ENCODE measurements around the gene DZIP3.
"Not testable (repeated sequence)": the region's sequence is repeated elsewhere in the genome, so short reads cannot be mapped to it uniquely, and the experiment has no call there.

Gene DZIP3

DNA sequence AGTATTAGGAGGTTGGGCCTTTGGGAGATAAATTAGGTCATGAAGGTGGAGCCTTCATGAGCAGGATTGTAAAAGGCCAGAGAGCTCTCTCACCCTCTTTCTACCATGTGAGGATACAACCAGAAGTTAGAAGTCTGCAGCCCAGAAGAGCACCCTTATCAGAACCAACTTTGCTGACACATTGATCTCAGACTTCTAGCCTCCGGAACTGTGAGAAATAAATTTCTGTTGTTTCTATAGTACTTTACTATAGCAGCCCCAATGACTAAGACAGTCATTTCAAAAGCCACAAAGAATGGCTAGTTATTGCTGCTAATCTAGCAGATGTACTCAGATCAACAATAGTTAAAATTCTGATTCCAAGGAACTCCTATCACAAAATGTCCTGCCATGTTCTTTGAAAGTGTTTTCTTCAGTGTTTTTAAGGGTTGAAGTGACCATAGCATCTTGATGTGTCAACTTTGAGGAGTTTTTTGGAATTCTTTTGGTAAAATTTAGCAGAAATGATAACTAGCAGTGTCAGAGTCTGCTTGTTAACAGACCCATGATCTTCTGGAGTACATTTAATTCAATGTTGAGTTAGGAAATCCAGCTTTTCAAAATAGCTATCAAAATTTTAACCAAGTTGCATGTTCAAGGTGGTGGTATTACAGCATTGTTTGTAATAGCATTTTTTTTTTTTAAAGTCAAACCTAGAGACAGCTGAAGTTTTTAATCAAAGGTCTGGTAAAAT lies 10.3 kb downstream of the DZIP3 start:
- no peak for DNase-seq

DNA sequence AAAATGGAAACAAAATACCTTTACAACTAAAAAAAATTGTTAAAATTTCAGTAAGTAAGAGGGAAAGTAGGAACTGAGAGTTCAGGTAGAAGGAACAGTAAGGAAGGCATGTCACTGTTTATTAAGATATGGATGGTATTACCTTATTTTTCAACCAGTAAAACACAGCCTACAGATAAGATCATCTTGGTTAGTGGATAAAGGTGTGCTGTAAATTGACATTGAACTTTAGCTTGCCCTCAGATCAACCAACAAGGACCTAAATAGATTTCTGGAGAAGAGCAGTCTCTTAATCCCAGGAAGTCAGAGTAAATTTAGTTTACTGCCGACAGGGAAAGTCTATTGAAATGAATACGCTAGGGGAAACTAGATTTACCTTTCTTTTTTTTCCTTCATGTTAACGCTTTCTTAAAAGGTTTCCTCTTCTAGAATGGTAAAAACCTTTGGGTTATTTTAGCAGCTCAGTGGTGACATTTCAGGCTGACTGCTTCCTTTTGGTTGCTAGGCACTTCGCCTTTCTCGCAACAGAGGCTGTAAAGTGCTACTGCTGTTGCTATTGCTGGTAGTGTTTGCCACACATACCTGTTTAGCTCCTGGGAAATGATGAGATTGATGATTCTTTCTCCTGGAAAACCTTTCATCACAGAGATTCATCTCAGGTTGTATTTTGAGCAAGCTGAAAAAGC lies 12.9 kb downstream of the DZIP3 start:
- DNase-seq, result no peak

DNA sequence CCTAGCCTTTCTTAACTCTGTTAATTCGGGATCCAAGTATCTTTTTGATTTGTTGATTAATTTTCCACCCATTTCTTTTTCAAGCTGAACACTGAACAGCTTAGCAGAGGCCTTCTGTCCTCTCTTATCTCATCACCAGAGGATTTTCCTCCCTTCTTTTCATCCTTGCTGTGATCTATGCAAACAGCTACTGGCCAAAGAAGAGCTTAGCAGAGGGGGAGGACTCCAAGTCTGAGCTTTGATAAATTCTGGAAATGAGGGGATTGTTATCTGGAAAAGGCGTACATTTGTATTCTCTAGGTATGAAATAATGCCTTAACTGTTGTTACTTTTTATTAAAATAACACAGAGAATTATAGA lies 13.4 kb downstream of the DZIP3 start:
- DNase-seq, result no peak

DNA sequence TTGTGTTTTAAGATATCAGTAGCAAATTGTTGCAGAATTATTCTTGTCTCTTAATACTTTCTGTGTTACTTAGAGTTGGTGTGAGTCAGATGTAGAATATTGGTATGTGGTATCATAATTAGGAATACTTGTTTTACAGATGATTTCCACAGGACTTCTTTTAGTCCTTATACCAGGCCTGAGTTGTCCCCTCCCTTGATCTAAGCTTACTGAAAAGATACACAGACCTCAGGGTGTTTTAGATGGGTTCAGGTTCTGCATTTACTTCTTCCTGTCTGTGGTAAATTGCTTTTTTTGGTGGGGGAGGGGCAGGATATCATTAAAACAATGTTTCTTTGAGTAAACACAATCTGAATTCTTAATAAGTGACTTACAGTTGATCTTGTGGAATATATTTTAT lies 14.2 kb downstream of the DZIP3 start:
- DNase-seq, result no peak

DNA sequence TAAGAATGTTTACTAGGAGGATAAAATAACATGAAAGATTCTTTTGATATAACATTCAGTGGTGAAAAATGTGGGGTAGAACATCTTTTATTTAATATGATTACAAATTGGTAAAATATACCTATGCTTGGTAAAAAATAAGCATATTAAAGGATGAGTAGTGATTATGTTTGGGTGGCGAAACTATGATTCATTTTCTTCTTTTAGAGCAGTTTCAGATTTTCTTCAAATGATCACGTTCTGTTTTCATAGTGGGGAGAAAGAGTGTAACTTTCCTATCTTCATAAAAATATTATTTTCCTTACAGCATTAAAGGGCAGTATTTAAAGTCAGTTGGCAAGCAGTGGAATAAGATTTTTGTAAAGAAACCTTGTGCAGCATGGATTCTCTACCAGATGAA lies 15.5 kb downstream of the DZIP3 start:
- no peak for DNase-seq

DNA sequence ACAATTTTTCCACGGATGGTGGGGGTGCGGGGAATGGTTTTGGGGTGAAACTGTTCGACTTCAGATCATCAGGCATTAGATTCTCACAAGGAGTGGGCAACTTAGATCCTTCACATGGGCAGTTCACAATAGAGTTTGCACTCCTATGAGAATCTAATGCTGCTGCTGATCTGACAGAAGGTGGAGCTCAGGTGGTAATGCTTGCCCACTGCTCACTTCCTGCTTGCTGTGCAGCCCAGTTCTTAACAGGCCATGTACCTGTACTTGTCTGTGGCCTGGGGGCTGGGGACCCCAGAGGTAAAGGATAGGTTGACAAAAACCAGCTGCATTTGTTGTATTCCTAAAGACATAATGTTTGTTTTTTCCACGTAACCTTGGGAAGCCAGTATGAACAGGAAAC lies 16.0 kb downstream of the DZIP3 start:
- DNase-seq, result no peak

DNA sequence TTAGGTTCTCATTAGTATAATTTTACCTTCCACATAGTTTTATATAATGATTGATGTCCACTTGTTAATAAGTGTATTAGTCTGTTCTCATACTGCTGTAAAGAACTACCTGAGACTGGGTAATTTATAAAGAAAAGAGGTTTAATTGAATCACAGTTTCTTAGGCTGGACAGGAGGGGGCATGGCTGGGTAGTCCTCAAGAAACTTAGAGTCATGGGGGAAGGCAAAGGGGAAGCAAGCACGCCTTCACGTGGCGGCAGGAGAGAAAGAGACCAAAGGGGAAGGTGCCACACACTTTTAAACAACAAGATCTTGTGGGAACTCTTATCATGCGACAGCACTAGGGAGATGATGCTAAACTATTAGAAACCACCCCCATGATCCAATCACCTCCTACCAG lies 19.2 kb downstream of the DZIP3 start:
- no peak for DNase-seq

- DNase-seq, result no peak
These were observed 21.1 kb downstream of the DZIP3 start for GRCh38 chr3:108610651-108611050.

GRCh38 chr3:108616090-108616489 lies 26.6 kb downstream of the DZIP3 start:
- not testable (repeated sequence) for DNase-seq

- no peak for DNase-seq
These were observed 30.7 kb downstream of the DZIP3 start for GRCh38 chr3:108620250-108620649.

GRCh38 chr3:108623504-108623903 lies 34.0 kb downstream of the DZIP3 start:
- DNase-seq, result no peak

- no peak for DNase-seq
These were observed 40.5 kb downstream of the DZIP3 start for GRCh38 chr3:108629974-108630373.

- DNase-seq, result no peak
These were observed 53.0 kb downstream of the DZIP3 start for GRCh38 chr3:108642526-108642925.

DNA sequence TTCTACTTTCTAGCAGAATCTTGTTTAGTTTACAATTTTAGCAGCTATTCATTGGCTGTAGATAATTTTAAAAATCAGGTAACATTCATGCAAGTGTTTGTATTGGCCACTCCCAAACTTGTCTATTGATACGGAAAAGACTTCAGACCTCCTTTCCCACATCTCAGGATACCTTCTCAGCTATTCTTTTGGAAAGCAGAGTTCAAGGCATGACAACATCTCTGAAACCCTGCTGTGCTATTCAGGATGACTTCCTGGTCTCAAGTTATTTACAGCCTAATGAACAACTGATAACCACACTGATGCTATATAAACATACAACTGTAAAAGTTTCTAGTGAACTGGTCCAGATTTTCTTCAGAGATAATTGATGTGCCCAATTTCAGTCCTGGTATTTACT lies 55.8 kb downstream of the DZIP3 start:
- DNase-seq, result no peak

DNA sequence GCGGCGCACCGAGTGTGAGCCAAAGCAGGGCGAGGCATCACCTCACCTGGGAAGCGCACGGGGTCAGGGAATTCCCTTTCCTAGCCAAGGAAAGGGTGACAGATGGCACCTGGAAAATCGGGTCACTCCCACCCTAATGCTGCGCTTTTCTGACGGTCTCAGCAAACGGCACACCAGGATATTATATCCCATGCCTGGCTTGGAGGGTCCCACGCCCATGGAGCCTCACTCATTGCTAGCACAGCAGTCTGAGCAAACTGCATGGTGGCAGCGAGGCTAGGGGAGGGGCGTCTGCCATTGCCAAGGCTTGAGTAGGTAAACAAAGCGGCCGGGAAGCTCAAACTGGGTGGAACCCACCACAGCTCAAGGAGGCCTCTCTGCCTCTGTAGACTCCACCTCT lies 66.1 kb downstream of the DZIP3 start:
- DNase-seq, result not testable (repeated sequence)

DNA sequence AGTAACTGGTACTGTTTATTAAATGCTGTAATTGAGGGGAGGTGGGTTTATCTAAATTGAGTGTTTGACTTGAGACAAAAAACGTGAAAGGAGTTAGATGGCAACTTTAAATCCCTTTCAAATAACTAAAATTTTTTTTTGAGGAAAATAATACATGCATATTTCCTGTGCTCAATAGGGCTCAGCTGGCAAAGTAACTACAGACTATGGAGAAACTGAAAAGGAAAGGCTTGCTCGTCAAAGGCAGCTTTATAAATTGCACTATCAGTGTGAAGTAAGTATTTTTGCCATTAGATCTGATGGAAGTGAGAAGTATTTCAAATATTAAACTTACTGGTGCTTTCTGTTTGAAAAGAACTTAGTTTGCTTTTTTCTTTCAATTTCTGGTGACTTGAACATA lies 72.2 kb downstream of the DZIP3 start:
- no peak for DNase-seq

GRCh38 chr3:108662142-108662738 lies 72.7 kb downstream of the DZIP3 start:
- DNase-seq, result no peak

GRCh38 chr3:108664266-108664665 lies 74.7 kb downstream of the DZIP3 start:
- DNase-seq, result no peak

DNA sequence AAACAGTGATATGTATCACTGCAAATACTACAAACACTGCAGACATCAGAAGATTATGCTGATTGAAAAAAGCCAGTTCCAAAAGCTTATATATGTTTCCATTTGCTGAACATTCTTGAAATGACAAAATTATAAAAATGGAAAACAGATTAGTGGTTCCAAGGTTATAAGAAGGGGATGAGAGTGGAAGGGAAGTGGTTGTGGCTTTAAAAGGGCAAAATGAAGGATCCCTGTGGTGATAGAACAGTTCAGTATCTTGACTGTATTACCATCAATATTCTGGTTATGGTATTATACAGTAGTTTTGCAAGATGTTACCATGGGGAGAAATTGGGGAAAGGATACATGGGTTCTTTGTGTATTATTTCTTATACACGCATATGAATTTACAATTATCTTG lies 77.8 kb downstream of the DZIP3 start:
- DNase-seq, result no peak

GRCh38 chr3:108669208-108669607 lies 79.7 kb downstream of the DZIP3 start:
- no peak for DNase-seq

DNA sequence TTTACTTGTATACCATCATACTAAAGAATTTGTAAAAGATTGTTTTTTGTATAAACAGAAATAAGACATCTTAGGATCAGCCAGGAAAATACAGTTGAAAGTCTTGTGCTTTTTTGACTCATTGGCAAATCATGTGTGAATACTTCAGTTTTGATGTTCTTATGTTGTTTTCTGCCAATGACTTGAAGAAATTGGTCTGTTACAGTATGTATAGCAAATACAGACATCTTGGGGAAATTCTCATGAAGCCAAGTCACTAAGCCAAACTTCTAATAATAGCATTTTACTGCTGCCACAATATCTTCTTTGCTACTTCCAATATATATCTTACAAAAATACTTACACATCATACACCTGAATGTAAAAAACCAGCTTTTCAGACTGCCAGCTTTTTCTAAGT lies 83.2 kb downstream of the DZIP3 start:
- no peak for DNase-seq

DNA sequence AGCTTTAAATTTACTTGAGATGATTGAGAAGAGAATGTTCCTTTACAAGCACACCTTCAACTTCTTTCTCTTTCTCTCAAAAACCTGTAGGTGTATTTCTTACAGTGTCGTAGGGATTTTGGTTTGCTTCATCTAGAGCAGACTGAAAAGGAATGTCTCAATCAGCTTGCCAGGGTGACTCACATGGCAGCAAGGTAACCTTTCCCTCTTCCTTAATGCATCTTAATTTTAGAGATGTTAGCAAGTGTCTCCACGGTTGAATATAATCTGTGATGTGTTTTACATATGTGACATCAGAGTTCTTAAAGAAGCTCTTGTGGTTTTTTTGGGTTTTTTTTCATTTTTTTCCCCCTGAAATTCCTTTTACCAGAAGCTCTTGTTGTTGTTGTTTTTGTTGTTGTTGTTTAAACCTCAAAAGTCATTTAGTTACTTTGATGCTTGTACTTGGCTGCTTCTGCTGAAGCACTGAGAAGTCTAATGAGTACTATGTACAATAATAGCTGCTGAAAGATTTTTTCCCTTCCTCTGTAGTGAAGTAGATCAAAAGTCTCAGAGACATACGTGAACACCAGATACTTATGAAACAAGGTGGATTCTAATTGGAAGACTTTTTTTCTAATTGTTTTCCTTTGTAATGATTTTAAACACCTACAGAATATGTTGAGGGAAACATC lies 84.6 kb downstream of the DZIP3 start:
- DNase-seq, result no peak

- DNase-seq, result no peak
These were observed 88.3 kb downstream of the DZIP3 start for GRCh38 chr3:108677811-108678210.

- DNase-seq, result not testable (repeated sequence)
These were observed 102.8 kb downstream of the DZIP3 start for GRCh38 chr3:108692286-108692685.
